Duodenal mucosa (tissue), 2 donors: Measurements from ENCODE around the gene ADGRG1.

Experiments
- H3K27ac ChIP-seq: one replicate; pipeline ENCODE4 v1.7.0; 2013; ENCODE audit warnings: low read depth, low read length
- H3K27me3 ChIP-seq, 2 donors: one replicate each; pipeline ENCODE4 v1.7.0; 2013; ENCODE audit warnings: low read length in 2 of 2, control low read depth in 1 of 2; ENCODE audit not compliant: insufficient read depth in 2 of 2, control insufficient read depth in 1 of 2
- H3K36me3 ChIP-seq, 2 donors: one replicate each; pipeline ENCODE4 v1.7.0; 2013; ENCODE audit warnings: low read length in 2 of 2, control low read depth in 1 of 2; ENCODE audit not compliant: insufficient read depth in 2 of 2, control insufficient read depth in 1 of 2
- H3K4me1 ChIP-seq, 2 donors: one replicate each; pipeline ENCODE4 v1.7.0; 2013; ENCODE audit warnings: low read length in 2 of 2, control low read depth in 1 of 2; ENCODE audit not compliant: insufficient read depth in 2 of 2, control insufficient read depth in 1 of 2
- H3K4me3 ChIP-seq, 2 donors: one replicate each; pipeline ENCODE4 v1.7.0; 2013; ENCODE audit warnings: low read length in 2 of 2, low read depth in 1 of 2
- H3K9ac ChIP-seq, 2 donors: one replicate each; pipeline ENCODE4 v1.7.0; 2013; ENCODE audit warnings: low read length in 2 of 2, low read depth in 1 of 2
- H3K9me3 ChIP-seq, 2 donors: one replicate each; pipeline ENCODE4 v1.7.0; 2013; ENCODE audit warnings: low read length in 2 of 2, control low read depth in 1 of 2; ENCODE audit not compliant: control insufficient read depth in 1 of 2

Gene ADGRG1

GRCh38 chr16:57637020-57637419, 8.6 kb downstream of the ADGRG1 start:
- Histone ChIP-seq H3K4me1 (peaks cover 41 to 49% of the 10 kb centered on the region in 2 donors), H3K9me3 (no peaks in the 10 kb centered on the region), H3K27ac (no peak overlapping the region), H3K36me3 (peaks cover 0 to 6% of the 10 kb centered on the region in 2 donors), H3K27me3 (no peaks in the 10 kb centered on the region), H3K4me3 (no peak overlapping the region), H3K9ac (no peak overlapping the region)

DNA sequence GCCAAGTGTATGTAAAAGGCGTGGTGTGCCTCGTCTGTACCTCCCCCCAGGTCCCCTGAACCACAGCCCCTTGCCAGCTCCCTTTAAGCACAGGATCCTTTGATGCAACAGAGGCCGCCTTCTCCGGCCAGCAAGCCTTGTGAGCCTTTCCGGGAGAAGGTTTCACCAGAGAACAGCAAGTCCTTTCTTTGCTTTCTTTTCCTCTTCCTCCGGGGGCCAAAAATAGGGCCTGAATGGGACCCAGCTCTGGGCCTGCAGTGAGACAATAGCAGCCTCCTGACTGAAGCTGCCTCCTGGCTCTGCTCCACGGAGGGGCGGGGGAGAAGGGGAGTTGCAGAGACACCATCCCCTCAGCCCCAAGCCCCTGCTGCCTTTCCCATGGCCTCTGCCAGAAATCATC, 9.0 kb downstream of the ADGRG1 start:
- Histone ChIP-seq H3K36me3 (peaks cover 0 to 6% of the 10 kb centered on the region in 2 donors), H3K9me3 (no peaks in the 10 kb centered on the region), H3K27ac (no peak overlapping the region), H3K4me3 (no peak overlapping the region), H3K4me1 (peaks cover 41 to 49% of the 10 kb centered on the region in 2 donors), H3K9ac (no peak overlapping the region), H3K27me3 (no peaks in the 10 kb centered on the region)

DNA sequence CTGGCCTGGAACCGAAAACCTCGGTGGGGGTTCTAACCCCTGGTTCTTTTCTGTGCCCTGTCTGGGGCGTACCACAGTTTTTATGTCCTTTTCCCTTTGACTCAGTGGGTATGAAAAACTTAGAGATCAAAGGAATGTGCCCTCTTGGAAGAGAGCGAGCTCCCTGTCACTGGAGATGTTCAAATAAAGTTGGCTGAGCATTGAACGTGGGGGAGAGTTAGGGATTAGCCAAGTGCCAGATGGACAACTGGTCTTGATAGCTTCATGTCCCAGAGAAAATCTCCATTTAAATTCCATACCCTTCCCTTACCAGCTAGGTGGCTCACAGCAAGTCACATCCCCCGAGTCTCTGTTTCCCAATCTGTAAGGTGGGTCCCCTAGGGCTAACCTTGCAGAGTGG, 9.5 kb downstream of the ADGRG1 start:
- Histone ChIP-seq H3K9me3 (no peaks in the 10 kb centered on the region), H3K9ac (no peak overlapping the region), H3K27ac (no peak overlapping the region), H3K27me3 (no peaks in the 10 kb centered on the region), H3K36me3 (peaks cover 0 to 4% of the 10 kb centered on the region in 2 donors), H3K4me1 (peaks cover 44 to 49% of the 10 kb centered on the region in 2 donors), H3K4me3 (no peak overlapping the region)

DNA sequence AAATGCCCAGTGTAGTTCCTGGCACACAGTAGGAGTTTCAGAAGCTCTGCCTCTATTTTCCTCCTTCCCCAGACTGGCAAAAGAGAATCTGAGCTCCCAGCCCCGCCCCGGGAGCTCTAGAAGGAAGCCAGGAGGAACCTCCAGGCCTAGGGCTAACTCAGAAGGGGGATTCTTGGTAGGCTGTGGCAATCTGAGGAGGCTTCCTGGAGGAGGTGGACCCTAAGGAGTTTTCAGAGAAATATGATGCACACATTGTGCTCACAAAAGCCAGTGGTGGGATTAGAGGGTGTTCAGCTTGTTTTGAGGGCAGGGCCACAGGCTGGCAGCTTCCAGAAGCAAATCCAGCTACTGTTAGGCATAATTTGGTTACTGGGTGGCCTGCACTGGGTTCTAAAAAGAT, 10.0 kb downstream of the ADGRG1 start:
- Histone ChIP-seq H3K4me3 (no peak overlapping the region), H3K27ac (no peak overlapping the region), H3K27me3 (no peaks in the 10 kb centered on the region), H3K4me1 (peaks cover 48 to 52% of the 10 kb centered on the region in 2 donors), H3K9me3 (no peaks in the 10 kb centered on the region), H3K9ac (no peak overlapping the region), H3K36me3 (peaks cover 0 to 3% of the 10 kb centered on the region in 2 donors)

DNA sequence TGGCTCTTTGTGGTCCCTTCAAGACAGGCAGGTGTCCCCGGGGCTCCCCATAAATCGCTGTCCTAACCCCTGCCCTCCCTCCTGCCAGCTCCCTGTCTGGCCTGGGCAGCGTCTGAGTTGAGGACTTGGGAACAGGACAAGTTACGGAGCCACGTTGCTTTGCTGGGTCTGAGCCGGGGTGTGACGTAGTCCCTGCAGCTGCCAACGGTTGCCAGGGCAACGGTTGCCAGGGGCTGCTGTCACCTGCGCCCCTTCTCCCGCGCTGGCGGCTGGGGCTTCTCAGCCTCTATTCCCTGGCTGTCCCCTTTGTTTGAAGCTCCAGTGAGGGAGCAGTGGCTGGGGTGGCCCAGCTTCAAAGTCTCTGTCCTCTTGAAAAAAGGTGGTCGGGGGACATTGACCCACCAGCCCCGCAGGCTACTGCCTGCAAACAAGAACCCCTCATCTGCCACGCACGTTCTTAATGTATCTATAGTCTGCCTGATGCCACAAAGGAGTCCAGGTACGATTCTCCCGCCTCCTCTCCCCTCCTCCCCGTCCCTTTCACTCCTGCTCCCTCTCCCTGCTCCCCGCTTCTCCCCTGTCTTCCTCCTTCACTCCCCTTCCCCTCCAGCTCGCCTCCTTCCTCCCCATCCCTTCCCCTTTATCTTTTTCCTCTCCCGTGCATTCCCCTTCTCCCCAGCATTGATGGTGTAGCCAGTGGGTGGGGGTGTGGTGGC, 10.9 kb downstream of the ADGRG1 start:
- H3K27ac ChIP-seq = no peak overlapping the region
- no peaks in the 10 kb centered on the region for H3K27me3 ChIP-seq
- no peak overlapping the region for H3K4me3 ChIP-seq
- peaks cover 47 to 50% of the 10 kb centered on the region in 2 donors for H3K4me1 ChIP-seq
- no peaks in the 10 kb centered on the region for H3K9me3 ChIP-seq
- no peak overlapping the region for H3K9ac ChIP-seq
- peaks cover 4 to 8% of the 10 kb centered on the region in 2 donors for H3K36me3 ChIP-seq

- H3K9ac ChIP-seq = no peak overlapping the region
- no peak overlapping the region for H3K4me3 ChIP-seq
- no peaks in the 10 kb centered on the region for H3K27me3 ChIP-seq
- H3K27ac ChIP-seq = no peak overlapping the region
- peaks cover 6 to 14% of the 10 kb centered on the region in 2 donors for H3K36me3 ChIP-seq
- peaks cover 39 to 44% of the 10 kb centered on the region in 2 donors for H3K4me1 ChIP-seq
- no peaks in the 10 kb centered on the region for H3K9me3 ChIP-seq
These were observed 11.8 kb downstream of the ADGRG1 start for GRCh38 chr16:57640185-57640584.

DNA sequence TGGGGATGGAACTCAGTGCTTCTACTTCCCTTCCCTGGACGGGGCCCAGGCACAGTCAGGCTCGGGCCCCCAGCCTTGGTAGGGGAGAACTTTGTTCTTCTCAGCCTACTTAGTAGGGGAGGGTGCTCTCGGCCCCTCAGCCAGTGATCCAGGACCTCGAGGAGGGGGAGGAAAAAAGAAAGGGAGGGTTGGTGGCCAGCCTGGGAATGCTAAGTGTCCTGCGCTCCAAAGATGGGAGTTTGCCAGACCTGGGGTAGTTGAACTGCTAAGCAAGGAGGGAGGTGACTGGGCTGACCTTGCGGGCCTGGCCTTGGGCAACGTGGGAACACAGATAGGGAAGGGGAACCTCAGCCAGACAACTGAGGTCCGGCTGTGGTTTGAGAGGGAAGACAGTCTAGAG, 12.2 kb downstream of the ADGRG1 start:
- Histone ChIP-seq H3K36me3 (peaks cover 6 to 14% of the 10 kb centered on the region in 2 donors), H3K9me3 (no peaks in the 10 kb centered on the region), H3K9ac (no peak overlapping the region), H3K27ac (no peak overlapping the region), H3K4me1 (peaks cover 35 to 41% of the 10 kb centered on the region in 2 donors), H3K27me3 (no peaks in the 10 kb centered on the region), H3K4me3 (no peak overlapping the region)

DNA sequence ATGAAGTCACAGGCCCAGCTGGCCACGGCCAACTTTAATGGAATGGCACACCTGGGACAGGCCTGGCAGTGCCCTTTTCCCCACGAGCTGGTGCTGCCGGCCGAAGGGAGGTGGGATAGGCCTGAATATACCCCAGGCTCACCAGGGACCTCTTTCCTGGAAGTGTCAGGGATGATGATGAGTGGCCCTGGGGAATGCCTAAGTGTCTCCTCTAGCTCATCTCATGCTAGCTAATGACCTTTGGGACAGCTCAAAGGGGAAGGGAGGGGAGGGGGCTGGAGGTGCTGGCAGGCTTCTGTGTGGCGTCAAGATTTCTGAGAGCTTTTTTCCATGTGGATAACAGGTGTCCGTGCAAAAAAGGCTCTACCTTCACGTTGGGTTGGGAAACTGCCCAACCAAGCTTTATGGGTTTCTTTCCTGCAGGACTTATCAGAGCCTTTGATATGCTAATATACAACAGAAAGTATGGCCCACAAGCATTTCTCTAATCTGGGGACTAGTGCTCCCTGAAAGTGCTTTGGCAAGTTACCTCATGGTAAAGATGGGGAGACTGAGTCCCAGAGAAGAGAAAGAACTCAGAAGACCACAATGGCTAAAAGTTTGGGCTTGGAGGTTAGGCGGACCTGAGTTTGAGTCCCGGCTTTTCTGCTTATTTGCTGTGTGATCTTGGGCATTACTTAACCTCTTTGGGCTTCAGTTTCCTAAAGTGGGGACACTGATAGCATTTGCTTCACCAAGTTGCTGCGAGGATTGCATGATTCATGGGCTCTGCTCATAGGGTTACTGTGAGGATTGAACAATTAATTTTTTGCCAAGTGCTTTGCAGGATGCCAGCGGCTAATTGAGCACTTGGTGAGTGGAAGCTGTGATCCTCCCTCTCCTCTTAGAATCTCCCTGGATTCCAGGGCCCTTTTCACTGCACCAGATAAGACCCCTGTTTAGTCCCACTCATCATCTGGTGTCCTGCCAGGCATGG, 14.0 kb downstream of the ADGRG1 start:
- H3K27ac ChIP-seq = no peak overlapping the region
- H3K9me3 ChIP-seq = no peaks in the 10 kb centered on the region
- no peak overlapping the region for H3K9ac ChIP-seq
- H3K4me3 ChIP-seq = no peak overlapping the region
- H3K4me1 ChIP-seq = peaks cover 20 to 23% of the 10 kb centered on the region in 2 donors
- no peaks in the 10 kb centered on the region for H3K27me3 ChIP-seq
- H3K36me3 ChIP-seq = peaks cover 6 to 10% of the 10 kb centered on the region in 2 donors

- Histone ChIP-seq H3K4me3 (no peak overlapping the region), H3K27me3 (no peaks in the 10 kb centered on the region), H3K36me3 (peaks cover 6 to 10% of the 10 kb centered on the region in 2 donors), H3K27ac (no peak overlapping the region), H3K9ac (no peak overlapping the region), H3K4me1 (peaks cover 15 to 22% of the 10 kb centered on the region in 2 donors), H3K9me3 (no peaks in the 10 kb centered on the region)
These were observed 14.9 kb downstream of the ADGRG1 start for GRCh38 chr16:57643147-57643874.
